HCT116 (cell line): ENCODE results near the gene SRP54. TPM values are rescaled to one million over a fixed set of nuclear protein-coding genes. Genes with fewer than 3 reads are reported as not detected.

Experiments used
- ATAC-seq: fragments of 200-7000 bp; cut with Tn5 transposase; 2 replicates; pipeline ENCODE4 v1.9.1; 2020; ENCODE audit warnings: mild to moderate bottlenecking, moderate library complexity
- BruUV-seq: library from RNA; stranded (reverse); fragments of 400-500 nt; replicated peaks from 2 replicates; lab custom pipeline; 2021; lab: Mats Ljungman, UMichigan
- CTCF ChIA-PET: fragments of 300-600 bp; sonication (Branson Sonifier 250); formaldehyde crosslinking; loops from one replicate; lab custom pipeline; 2021; ENCODE audit warnings: antibody characterized with exemption; lab: Charles Lee
- POLR2A ChIA-PET: fragments of 300-600, 350-600 bp; sonication (Branson Sonifier 250); formaldehyde crosslinking; loops from one replicate; lab custom pipeline; 2021; ENCODE audit warnings: antibody characterized with exemption; lab: Charles Lee
- RAD21 ChIA-PET, 2 experiments: fragments of 300-600 bp; sonication (Branson Sonifier 250); formaldehyde crosslinking; loops; one replicate each; lab custom pipeline; 2023; ENCODE audit warnings: low total read pairs in 2 of 2; ENCODE audit not compliant: uncharacterized antibody in 2 of 2, unreplicated experiment in 2 of 2, low non-redundant PET in 1 of 2; lab: Charles Lee
- DNase-seq: peaks from one replicate; pipeline ENCODE4 v3.0.0-alpha.2; 2010; ENCODE audit warnings: low read depth, low spot score
- H2AFZ ChIP-seq: fragments of 200-600 bp; shearing (Covaris generic), sonication (generic); 2 replicates; pipeline ENCODE4 v1.6.1; 2017; ENCODE audit warnings: low read depth, mixed run types, mixed read lengths, antibody characterized with exemption, low read length; ENCODE audit not compliant: poor library complexity, severe bottlenecking
- H3K27ac ChIP-seq: 2 replicates; pipeline ENCODE4 v1.5.1; 2012; ENCODE audit warnings: low read depth, low read length
- H3K27me3 ChIP-seq: fragments of 200-600 bp; sonication (generic); 2 replicates; pipeline ENCODE4 v1.6.1; 2016; ENCODE audit warnings: mixed run types, low read length, mixed read lengths; ENCODE audit not compliant: insufficient read depth
- H3K36me3 ChIP-seq, 2 experiments: fragments of 200-500 bp in 1 of 2; fragments of 200-600 bp in 1 of 2; sonication (Bioruptor generic) in 1 of 2; sonication (generic) in 1 of 2; 2 replicates each; pipeline versions ENCODE4 v1.5.1 to v1.6.1; 2014 to 2016; ENCODE audit warnings: low read length in 2 of 2, inconsistent platforms in 1 of 2, mixed read lengths in 1 of 2, mixed run types in 1 of 2; ENCODE audit not compliant: insufficient read depth in 2 of 2, control insufficient read depth in 1 of 2
- H3K4me1 ChIP-seq, 2 experiments: fragments of 200-600 bp in 1 of 2; sonication (generic) in 1 of 2; 2 replicates each; pipeline versions ENCODE4 v1.5.1 to v1.6.1; 2012 to 2017; ENCODE audit warnings: low read length in 2 of 2, inconsistent platforms in 1 of 2, mild to moderate bottlenecking in 1 of 2, mixed read lengths in 1 of 2, mixed run types in 1 of 2, moderate library complexity in 1 of 2; ENCODE audit not compliant: insufficient read depth in 2 of 2, control insufficient read depth in 1 of 2
- H3K4me2 ChIP-seq: fragments of 200-600 bp; sonication (generic); 2 replicates; pipeline ENCODE4 v1.6.1; 2017; ENCODE audit warnings: mixed run types, low read length, mixed read lengths
- H3K4me3 ChIP-seq, 2 experiments: fragments of 200-600 bp in 1 of 2; sonication (generic) in 1 of 2; replicated peaks in 1 of 2; 2 replicates each; pipeline ENCODE4 v1.5.1; 2011 to 2016; ENCODE audit warnings: low read length in 2 of 2, control low read depth in 1 of 2, low read depth in 1 of 2, mild to moderate bottlenecking in 1 of 2, mixed read lengths in 1 of 2, mixed run types in 1 of 2
- H3K79me2 ChIP-seq: fragments of 200-600 bp; sonication (generic); 2 replicates; pipeline ENCODE4 v1.6.1; 2017; ENCODE audit warnings: mild to moderate bottlenecking, mixed run types, low read length, moderate library complexity, mixed read lengths; ENCODE audit not compliant: insufficient read depth
- H3K9ac ChIP-seq: fragments of 200-600 bp; sonication (generic); 2 replicates; pipeline ENCODE4 v1.6.1; 2016; ENCODE audit warnings: low read length, mixed read lengths
- H3K9me2 ChIP-seq: fragments of 200-600 bp; sonication (generic), shearing (Covaris generic); 2 replicates; pipeline ENCODE4 v1.6.1; 2017; ENCODE audit warnings: mixed run types, mild to moderate bottlenecking, moderate library complexity; ENCODE audit not compliant: insufficient read depth
- H3K9me3 ChIP-seq, 2 experiments: fragments of 200-500 bp in 1 of 2; fragments of 200-600 bp in 1 of 2; sonication (Bioruptor generic) in 1 of 2; sonication (generic) in 1 of 2; 2 replicates each; pipeline ENCODE4 v1.6.1; 2014 to 2017; ENCODE audit warnings: low read length in 2 of 2, mixed read lengths in 2 of 2, inconsistent platforms in 1 of 2, low read depth in 1 of 2, mild to moderate bottlenecking in 1 of 2, mixed run types in 1 of 2, moderate library complexity in 1 of 2; ENCODE audit not compliant: control insufficient read depth in 1 of 2, insufficient read depth in 1 of 2
- H4K20me1 ChIP-seq: fragments of 200-600 bp; sonication (generic), shearing (Covaris generic); 2 replicates; pipeline ENCODE4 v1.6.1; 2017; ENCODE audit warnings: mixed run types, mild to moderate bottlenecking, moderate library complexity; ENCODE audit not compliant: insufficient read depth
- CBX3 ChIP-seq: IDR thresholded peaks from 2 replicates; pipeline ENCODE4 v1.6.1; 2012; ENCODE audit warnings: low read depth
- ELF1 ChIP-seq: IDR thresholded peaks from 2 replicates; pipeline ENCODE4 v1.6.1; 2012; ENCODE audit warnings: low read depth, borderline replicate concordance
- EZH2 ChIP-seq: fragments of 200-600 bp; sonication (generic); IDR thresholded peaks from 2 replicates; pipeline ENCODE4 v1.6.1; 2017; ENCODE audit warnings: antibody characterized with exemption, mixed run types
- SIN3A ChIP-seq: IDR thresholded peaks from 2 replicates; pipeline ENCODE4 v1.6.1; 2012; ENCODE audit warnings: low read depth
- SRF ChIP-seq: IDR thresholded peaks from 2 replicates; pipeline ENCODE4 v1.6.1; 2012; ENCODE audit warnings: low read depth
- ZFX ChIP-seq: fragments of 450-650 bp; IDR thresholded peaks from 2 replicates; pipeline ENCODE4 v1.6.1; 2017
- intact Hi-C: fragments of 100-400 bp; cut with micrococcal nuclease; formaldehyde crosslinking; loops from 2 replicates; pipeline ENCODE4 v1.10.0; 2022
- total RNA-seq: library from RNA; stranded (reverse); gene quantifications from one replicate; pipeline ENCODE4 v1.2.1, GENCODE V29; 2021; ENCODE audit not compliant: unreplicated experiment
- TF ChIP-seq, protein P1 (sequence below): IDR thresholded peaks from 2 replicates; pipeline ENCODE4 v1.6.1; 2011; ENCODE audit warnings: mild to moderate bottlenecking, low read length, moderate library complexity; ENCODE audit not compliant: insufficient replicate concordance; ENCODE audit errors: extremely low read depth

The SRP54 gene
- total RNA-seq, 1 experiment from 2014 or later, result 53.0 TPM

DNA sequence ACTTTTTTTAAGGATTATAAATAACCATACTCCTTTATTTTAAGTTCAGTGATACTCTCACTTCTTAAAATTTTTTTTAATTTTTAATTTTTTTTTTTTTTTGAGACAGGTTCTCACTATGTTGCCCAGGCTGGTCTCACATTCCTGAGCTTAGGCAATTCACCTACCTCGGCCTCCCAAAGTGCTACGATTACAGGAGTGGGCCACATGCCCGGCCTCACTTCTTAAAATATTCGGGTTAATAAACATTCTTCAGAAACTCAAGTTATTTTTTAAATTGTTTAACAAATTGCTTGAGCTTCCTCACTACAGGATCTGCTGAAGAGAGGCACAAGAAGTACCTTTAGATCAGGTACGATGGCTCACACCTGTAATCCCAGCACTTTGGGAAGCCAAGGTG, 4.3 kb upstream of the SRP54 start:
- no peak for TF ChIP-seq EZH2
- TF ChIP-seq CBX3, result no peak
- no peak for TF ChIP-seq SIN3A
- TF ChIP-seq SRF, result no peak
- no peak for TF ChIP-seq ELF1
- TF ChIP-seq, protein P1, sequence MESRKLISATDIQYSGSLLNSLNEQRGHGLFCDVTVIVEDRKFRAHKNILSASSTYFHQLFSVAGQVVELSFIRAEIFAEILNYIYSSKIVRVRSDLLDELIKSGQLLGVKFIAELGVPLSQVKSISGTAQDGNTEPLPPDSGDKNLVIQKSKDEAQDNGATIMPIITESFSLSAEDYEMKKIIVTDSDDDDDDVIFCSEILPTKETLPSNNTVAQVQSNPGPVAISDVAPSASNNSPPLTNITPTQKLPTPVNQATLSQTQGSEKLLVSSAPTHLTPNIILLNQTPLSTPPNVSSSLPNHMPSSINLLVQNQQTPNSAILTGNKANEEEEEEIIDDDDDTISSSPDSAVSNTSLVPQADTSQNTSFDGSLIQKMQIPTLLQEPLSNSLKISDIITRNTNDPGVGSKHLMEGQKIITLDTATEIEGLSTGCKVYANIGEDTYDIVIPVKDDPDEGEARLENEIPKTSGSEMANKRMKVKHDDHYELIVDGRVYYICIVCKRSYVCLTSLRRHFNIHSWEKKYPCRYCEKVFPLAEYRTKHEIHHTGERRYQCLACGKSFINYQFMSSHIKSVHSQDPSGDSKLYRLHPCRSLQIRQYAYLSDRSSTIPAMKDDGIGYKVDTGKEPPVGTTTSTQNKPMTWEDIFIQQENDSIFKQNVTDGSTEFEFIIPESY, result no peak
- no peak for TF ChIP-seq ZFX
- TF ChIP-seq, all 23 proteins: peak for 0
- POLR2A ChIA-PET, result no interaction called here
- Histone ChIP-seq H3K9me3 (no peaks in the 10 kb centered on the region), H2AFZ (no peak overlapping the region), H3K27ac (no peak overlapping the region), H3K9me2 (no peaks in the 10 kb centered on the region), H3K79me2 (peaks cover 35% of the 10 kb centered on the region), H3K4me3 (no peak overlapping the region), H3K9ac (no peak overlapping the region), H3K4me2 (no peak overlapping the region), H4K20me1 (no peaks in the 10 kb centered on the region), H3K36me3 (no peaks in the 10 kb centered on the region), H3K27me3 (no peaks in the 10 kb centered on the region), H3K4me1 (peaks cover 6 to 8% of the 10 kb centered on the region in 2 experiments; a peak in 3 of 4 replicates)
- CTCF ChIA-PET, result no interaction called here
- DNase-seq (no peak), ATAC-seq (no peak)
- intact Hi-C loops, result no loop called here
- BruUV-seq, result no TSS peak
- RAD21 ChIA-PET, result no interaction called here
